GM12865 (cell line): ENCODE data around the gene ENO4.

ENCODE experiments used
- DNase-seq: peaks from one replicate; pipeline ENCODE4 v3.0.0; 2010; ENCODE audit warnings: low read depth
- H3K4me3 ChIP-seq: 2 replicates; pipeline ENCODE4 v1.5.1; 2011; ENCODE audit warnings: mild to moderate bottlenecking, low read depth, low read length, control low read depth
- TF ChIP-seq, protein P1 (sequence below): IDR thresholded peaks from 2 replicates; pipeline ENCODE4 v1.5.1; 2011; ENCODE audit warnings: low read length, control low read depth, low read depth, inconsistent platforms; ENCODE audit not compliant: insufficient read depth; ENCODE audit errors: missing control alignments

The ENO4 gene

DNA sequence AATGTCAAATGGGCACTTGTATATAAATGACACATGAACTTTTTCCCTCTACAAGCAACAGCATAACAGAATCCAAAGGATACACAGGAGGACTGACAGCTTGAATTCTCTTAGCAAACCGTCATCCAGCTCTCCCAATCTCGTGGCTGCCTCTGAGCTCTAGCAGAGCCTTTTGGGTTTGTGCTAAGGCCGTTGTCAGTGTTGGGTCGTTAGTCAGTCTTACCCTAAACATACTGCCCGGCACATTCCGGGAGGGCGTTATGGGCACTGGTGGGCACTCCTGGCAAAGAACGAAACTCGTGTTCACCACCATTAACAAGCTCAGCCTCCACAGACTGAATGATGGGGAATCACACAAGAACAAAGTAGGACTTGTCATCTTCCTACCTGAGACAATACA, 19.6 kb upstream of the ENO4 start:
- no peak for DNase-seq
- TF ChIP-seq, protein P1, sequence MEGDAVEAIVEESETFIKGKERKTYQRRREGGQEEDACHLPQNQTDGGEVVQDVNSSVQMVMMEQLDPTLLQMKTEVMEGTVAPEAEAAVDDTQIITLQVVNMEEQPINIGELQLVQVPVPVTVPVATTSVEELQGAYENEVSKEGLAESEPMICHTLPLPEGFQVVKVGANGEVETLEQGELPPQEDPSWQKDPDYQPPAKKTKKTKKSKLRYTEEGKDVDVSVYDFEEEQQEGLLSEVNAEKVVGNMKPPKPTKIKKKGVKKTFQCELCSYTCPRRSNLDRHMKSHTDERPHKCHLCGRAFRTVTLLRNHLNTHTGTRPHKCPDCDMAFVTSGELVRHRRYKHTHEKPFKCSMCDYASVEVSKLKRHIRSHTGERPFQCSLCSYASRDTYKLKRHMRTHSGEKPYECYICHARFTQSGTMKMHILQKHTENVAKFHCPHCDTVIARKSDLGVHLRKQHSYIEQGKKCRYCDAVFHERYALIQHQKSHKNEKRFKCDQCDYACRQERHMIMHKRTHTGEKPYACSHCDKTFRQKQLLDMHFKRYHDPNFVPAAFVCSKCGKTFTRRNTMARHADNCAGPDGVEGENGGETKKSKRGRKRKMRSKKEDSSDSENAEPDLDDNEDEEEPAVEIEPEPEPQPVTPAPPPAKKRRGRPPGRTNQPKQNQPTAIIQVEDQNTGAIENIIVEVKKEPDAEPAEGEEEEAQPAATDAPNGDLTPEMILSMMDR: no peak
- no peak overlapping the region for H3K4me3 ChIP-seq

DNA sequence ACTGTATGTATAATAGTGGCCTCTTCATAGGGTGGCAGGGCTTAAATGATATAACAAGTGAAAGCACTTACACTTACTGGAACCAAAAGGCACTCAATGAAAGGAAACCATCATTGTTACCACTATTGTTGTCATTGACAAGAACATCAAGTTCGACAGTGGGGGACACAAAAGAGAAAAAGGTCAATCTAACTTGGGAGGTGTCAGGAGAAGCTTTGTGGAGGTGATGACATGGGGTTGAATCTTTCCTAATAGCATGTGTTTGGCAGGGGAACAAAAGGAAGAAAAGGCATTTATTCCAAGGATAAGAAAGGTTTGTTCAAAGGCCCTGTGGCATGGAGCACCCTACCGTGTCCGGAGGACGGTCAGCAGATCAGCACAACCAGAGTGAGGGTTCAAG, 18.2 kb upstream of the ENO4 start:
- no peak for DNase-seq
- TF ChIP-seq, protein P1: no peak
- no peak overlapping the region for H3K4me3 ChIP-seq

DNA sequence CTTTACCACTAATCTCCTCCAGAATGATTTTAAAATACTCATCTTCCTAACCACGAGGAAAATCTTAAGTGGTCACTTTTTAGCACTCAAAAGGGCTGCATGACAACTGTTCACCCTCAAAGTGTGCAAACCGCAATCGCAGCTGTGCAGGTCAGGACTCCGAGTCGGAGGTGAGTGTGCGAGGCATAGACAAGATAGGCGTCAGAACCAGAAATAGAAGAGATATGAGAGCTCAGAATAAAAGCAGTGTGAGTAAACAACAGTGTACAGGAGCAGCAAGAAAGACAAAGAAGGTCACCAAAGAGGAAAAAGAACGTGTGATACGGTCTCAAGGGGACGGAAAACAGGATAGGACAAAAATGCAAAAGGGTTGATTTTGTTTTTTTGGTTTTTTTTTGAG, 17.5 kb upstream of the ENO4 start:
- H3K4me3 ChIP-seq: no peak overlapping the region
- no peak for DNase-seq
- TF ChIP-seq, protein P1: no peak

DNA sequence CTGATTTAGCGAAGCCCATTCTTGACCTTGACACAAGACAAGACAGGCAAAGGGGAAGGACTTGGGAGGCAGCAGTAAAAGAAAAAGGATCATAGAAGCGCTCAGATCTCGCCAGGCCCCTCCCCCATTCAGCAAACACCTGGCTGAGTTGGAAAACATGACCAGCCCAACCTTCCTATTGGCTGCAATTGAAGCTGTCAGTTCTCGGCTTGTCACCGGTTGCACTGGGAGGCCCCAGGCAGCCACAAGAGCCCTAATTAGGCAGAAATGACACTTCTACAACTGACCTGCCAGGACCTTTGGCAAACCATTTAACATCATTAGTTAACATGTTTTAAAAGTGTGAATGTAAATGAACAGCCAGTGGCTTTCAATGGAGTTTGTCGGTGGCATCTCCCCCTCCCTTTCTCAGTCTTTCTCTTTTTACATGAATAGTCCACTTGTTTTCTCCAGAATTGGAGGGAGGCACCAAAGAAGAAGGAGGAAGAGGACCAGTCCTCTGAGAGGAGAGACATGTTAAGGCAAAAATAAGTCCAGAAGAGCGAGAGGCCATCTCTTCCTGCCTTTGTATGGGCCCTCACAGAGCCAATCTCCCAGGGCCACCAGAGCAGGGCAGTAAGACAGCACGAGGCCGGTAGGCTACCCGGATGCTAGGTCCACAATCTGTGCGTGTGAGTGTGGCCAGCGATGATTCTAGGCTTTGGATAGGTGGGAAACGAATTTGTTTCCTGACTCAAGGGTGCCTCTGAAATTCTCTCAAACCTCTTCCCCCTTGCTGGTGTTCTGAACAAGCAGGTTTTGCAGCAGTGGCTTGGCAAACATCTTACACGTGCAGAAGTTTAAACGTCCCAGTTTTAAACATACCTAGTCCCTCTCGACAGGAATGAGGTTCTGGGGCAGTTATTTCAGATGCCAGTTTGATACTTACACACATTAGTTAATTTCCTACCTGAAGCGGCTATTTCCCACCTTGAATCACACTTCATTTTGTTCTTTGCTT, 15.0 kb upstream of the ENO4 start:
- H3K4me3 ChIP-seq: no peak overlapping the region
- TF ChIP-seq, protein P1: no peak
- DNase-seq: no peak

DNA sequence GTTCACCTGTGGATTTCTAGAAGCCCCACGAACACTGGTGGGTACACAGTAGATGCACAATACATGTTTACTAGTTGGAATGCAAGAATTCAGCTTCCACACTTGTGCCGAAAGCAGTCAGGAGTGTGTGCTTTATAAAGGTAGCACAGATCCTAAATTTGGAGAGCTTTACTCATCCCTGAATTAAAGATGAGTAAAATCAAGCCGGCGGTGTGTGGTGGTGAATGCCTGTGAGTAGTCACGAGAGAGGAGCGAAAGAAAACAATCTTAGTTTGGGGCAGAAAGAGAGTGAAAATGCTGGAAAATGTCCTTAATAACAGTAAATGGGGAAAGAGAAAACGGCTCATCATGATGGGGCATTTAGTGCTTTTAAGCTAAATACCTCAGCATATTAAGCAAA, 13.6 kb upstream of the ENO4 start:
- H3K4me3 ChIP-seq: no peak overlapping the region
- TF ChIP-seq, protein P1: no peak
- no peak for DNase-seq

DNA sequence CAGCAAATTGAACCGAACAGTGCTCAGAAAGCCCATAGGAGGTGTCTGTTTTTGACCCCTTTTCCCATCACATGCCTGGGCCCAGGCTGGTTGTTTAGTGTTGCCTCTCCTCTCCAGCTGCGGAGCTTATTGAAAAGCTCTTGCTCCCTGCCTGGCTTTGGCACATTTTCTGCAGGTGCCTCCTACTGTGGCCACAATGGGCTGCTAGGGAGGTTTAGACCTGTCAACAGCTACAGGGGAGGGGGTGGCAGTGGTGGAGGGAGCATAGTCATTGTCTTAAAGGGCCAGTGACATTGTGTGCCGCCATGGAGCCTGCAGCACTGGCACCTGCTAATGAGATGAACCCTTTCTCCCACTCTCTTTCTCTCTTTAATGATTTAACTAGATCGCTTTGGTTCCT, 13.2 kb upstream of the ENO4 start:
- no peak overlapping the region for H3K4me3 ChIP-seq
- TF ChIP-seq, protein P1: no peak
- DNase-seq: no peak
